Transverse colon (tissue), 4 donors: ENCODE measurements around the gene AOPEP. TPM values are rescaled to one million over a fixed set of nuclear protein-coding genes. Genes with fewer than 3 reads are reported as not detected.

Source experiments
- DNase-seq: peaks from one replicate; pipeline ENCODE4 v3.0.0-alpha.2; 2019
- H3K27ac ChIP-seq, 4 donors: fragments of 200-600 bp; sonication (generic); 2 replicates each; pipeline ENCODE4 v1.5.1; 2016 to 2018; ENCODE audit warnings: inconsistent platforms in 4 of 4
- H3K27me3 ChIP-seq: fragments of 200-600 bp; sonication (generic); 2 replicates; pipeline ENCODE4 v1.5.1; 2017; ENCODE audit warnings: inconsistent platforms
- H3K36me3 ChIP-seq, 4 donors: fragments of 200-600 bp; sonication (generic); 2 replicates each; pipeline ENCODE4 v1.5.1; 2017 to 2019; ENCODE audit warnings: inconsistent platforms in 4 of 4
- H3K4me1 ChIP-seq, 4 donors: fragments of 200-600 bp; sonication (generic); 2 replicates each; pipeline ENCODE4 v1.5.1; 2017 to 2020; ENCODE audit warnings: inconsistent platforms in 4 of 4
- H3K4me3 ChIP-seq, 4 donors: fragments of 200-600 bp; sonication (generic); 1 replicate in 1 of 4; 2 replicates in 3 of 4; pipeline versions ENCODE4 v1.5.1 to v1.6.1; 2017 to 2019; ENCODE audit warnings: inconsistent platforms in 4 of 4
- H3K9me3 ChIP-seq, 2 donors: fragments of 200-600 bp; sonication (generic); 2 replicates each; pipeline ENCODE4 v1.5.1; 2017 to 2019; ENCODE audit warnings: inconsistent platforms in 2 of 2
- CTCF ChIP-seq, 5 experiments: fragments of 200-600 bp in 3 of 5; fragments of 450-650 bp in 2 of 5; sonication (generic) in 3 of 5; IDR thresholded peaks; 1 replicate in 2 of 5; 2 replicates in 3 of 5; pipeline ENCODE4 v1.5.1; 2016 to 2017; ENCODE audit warnings: antibody characterized with exemption in 5 of 5, inconsistent platforms in 3 of 5, mild to moderate bottlenecking in 2 of 5, moderate library complexity in 1 of 5
- EP300 ChIP-seq: sonication (generic); formaldehyde crosslinking; IDR thresholded peaks from one replicate; pipeline ENCODE4 v1.6.1; 2017; ENCODE audit warnings: antibody characterized with exemption, low read depth
- POLR2A ChIP-seq: fragments of 450-650 bp; IDR thresholded peaks from one replicate; pipeline ENCODE4 v1.6.1; 2016; ENCODE audit warnings: antibody characterized with exemption, mild to moderate bottlenecking, moderate library complexity
- POLR2AphosphoS5 ChIP-seq, 3 donors: sonication (generic); formaldehyde crosslinking; IDR thresholded peaks; one replicate each; pipeline ENCODE4 v1.6.1; 2016; ENCODE audit warnings: antibody characterized with exemption in 3 of 3
- WGBS, 2 donors: methylation state at CpG; one replicate each; pipeline ENCODE4 v1.1.5; 2018; ENCODE audit warnings: low coverage in 1 of 2; 5-methylcytosine and 5-hydroxymethylcytosine counted together
- in situ Hi-C, 4 donors: fragments of 200-750 bp; cut with MboI; loops; one replicate each; pipeline versions ENCODE4 v1.15.0 to v1.15.1; 2017; ENCODE audit warnings: low sequenced_read_pairs in 3 of 4, low pct_ligation_motif_present in 1 of 4, low pct_unique_long_range_greater_than_20kb in 1 of 4
- intact Hi-C: fragments of 100-400 bp; cut with DNase I; formaldehyde crosslinking; loops from one replicate; pipeline ENCODE4 v1.15.1; 2023; ENCODE audit warnings: low total_unique reads
- total RNA-seq, 4 donors: library from RNA; depleted of rRNA; stranded (reverse); fragments of >200 nt; gene quantifications; one replicate each; pipeline ENCODE4 v1.1.0, GENCODE V29; 2016

Gene AOPEP
- total RNA-seq, 4 donors from 2014 or later: 53.0 to 129 (median 92.7) TPM

DNA sequence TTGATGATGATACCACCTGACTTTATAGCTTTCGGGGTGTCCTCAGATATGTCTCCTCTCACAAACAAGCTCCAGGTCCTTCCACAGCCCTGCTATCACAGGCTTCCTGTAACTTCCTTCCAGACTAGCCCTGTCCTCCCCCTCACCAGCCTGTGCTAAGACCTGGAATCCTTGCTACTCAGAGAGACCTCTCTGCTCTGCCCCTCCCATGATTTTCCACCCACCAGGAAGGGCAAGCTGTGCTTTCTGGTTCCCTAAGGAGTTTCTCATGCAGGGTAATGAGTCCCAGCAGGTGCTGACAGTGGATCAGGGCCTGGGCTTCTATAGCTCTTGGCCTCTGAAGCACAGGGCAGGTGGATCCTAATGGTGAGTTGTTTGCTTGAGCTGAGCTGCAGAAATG, 86.9 kb downstream of the AOPEP start:
- Histone ChIP-seq H3K9me3 (no peaks in the 10 kb centered on the region), H3K4me3 (no peak overlapping the region), H3K36me3 (no peaks in the 10 kb centered on the region), H3K27me3 (no peaks in the 10 kb centered on the region), H3K27ac (no peak overlapping the region), H3K4me1 (peaks cover 0 to 2% (median 0%) of the 10 kb centered on the region in 4 donors)
- no peak for DNase-seq
- intact Hi-C loops: no loop called here
- WGBS, 2 donors: 95% methylated on average over 1 of the region's 1 CpG; no CpG with 5 or more reads in 1 of the 2 donors
- TF ChIP-seq CTCF (IDR thresholded peaks at IDR 0.05): no peak
- no peak for TF ChIP-seq POLR2A
- TF ChIP-seq POLR2AphosphoS5 (IDR thresholded peaks at IDR 0.05): no peak
- no peak for TF ChIP-seq EP300
- in situ Hi-C loops: no loop called here

DNA sequence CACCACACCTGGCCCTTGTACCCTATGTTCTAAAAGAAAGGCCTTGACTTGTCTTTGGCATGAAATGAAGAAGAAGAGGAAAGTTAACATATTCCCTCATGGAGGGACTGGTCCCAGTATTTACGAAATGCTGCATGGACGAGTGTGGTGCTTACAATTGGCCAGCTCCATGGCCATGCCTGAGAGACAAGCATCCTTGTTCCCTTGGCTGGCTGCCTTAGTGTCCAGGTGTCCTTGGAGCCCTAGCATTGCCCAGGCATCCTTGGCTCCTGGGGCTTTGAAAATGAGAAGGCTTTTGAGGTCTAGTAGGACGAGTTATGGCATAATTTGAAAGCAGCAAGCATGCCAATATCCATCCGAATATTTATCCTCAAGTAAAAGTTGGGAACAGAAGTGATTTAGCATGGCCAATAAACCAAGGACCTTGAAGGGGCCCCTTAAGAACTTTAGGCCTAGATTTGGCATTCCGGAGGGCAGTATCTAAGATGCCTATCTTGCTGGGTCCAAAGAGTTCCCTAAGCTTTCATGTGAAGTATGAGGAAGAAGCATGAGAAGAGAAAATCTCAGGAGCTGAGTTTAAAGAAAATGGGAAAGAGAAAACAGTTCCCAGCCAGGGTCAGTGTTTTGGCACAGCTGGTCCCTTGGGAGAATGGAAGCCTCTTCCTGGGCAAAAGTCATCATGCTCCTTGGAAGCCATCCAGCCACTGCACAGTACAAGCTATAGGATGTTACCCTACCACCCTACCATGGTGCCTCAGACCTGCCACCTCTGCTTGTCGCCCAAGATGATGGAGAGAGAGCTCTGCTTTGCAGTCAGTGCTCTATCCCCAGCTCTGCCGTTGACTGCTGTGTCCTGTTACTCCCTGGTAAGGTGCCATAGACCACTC, 91.0 kb downstream of the AOPEP start:
- TF ChIP-seq POLR2AphosphoS5 (IDR thresholded peaks at IDR 0.05): no peak
- Histone ChIP-seq H3K27ac (no peak overlapping the region), H3K36me3 (no peaks in the 10 kb centered on the region), H3K4me3 (no peak overlapping the region), H3K27me3 (no peaks in the 10 kb centered on the region), H3K4me1 (peaks cover 0 to 9% (median 2%) of the 10 kb centered on the region in 4 donors), H3K9me3 (no peaks in the 10 kb centered on the region)
- 95% methylated on average over 6 of the region's 7 CpGs; no CpG with 5 or more reads in 1 of the 2 donors for WGBS, 2 donors
- intact Hi-C loops: no loop called here
- in situ Hi-C loops: no loop called here
- no peak for DNase-seq

- Histone ChIP-seq H3K27ac (no peak overlapping the region), H3K9me3 (no peaks in the 10 kb centered on the region), H3K36me3 (no peaks in the 10 kb centered on the region), H3K27me3 (no peaks in the 10 kb centered on the region), H3K4me1 (peaks cover 0 to 10% (median 2%) of the 10 kb centered on the region in 4 donors), H3K4me3 (no peak overlapping the region)
- intact Hi-C loops: no loop called here
- in situ Hi-C loops: no loop called here
- TF ChIP-seq CTCF (IDR thresholded peaks at IDR 0.05) (no peak), POLR2AphosphoS5 (IDR thresholded peaks at IDR 0.05) (no peak), EP300 (no peak), POLR2A (no peak)
- no peak for DNase-seq
- WGBS, 2 donors: 93 to 100% methylated on average over 1 to 2 of the region's 2 CpGs
Measured at GRCh38 chr9:94818178-94818541, 91.7 kb downstream of the AOPEP start.

DNA sequence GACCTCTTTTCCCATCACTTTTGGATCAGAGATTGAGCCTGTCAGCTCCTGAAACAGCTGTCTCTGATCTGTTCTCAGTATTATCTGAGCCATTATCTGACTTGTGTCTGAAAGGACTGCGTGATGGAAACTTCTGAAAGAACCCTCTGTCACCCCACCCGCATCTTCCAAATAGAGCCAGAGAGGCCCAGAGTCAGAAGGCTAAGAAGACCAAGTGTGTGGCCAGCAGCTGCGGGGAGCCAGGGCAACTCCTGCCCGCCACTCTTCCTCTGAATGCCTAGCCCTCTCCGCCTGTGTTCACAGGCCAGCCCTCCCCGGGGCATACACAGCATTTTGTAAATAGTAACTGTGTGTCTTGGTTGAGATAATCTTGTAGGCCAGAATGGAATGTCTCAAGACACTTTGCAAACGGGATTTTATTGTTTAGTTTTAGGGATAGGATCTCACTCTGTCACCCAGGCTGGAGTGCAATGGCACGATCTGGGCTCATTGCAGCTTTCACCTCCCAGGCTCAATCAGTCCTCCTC, 92.7 kb downstream of the AOPEP start:
- peaks cover 0 to 13% (median 2%) of the 10 kb centered on the region in 4 donors for H3K4me1 ChIP-seq
- TF ChIP-seq EP300 (no peak), POLR2AphosphoS5 (IDR thresholded peaks at IDR 0.05) (no peak), CTCF (IDR thresholded peaks at IDR 0.05) (no peak), POLR2A (no peak)
- no peak overlapping the region for H3K4me3 ChIP-seq
- no peak for DNase-seq
- intact Hi-C loops (no loop called here), in situ Hi-C loops (no loop called here)
- H3K27me3 ChIP-seq: no peaks in the 10 kb centered on the region
- no peaks in the 10 kb centered on the region for H3K36me3 ChIP-seq
- H3K9me3 ChIP-seq: no peaks in the 10 kb centered on the region
- 74 to 85% methylated on average over 2 to 8 of the region's 8 CpGs for WGBS, 2 donors
- peak overlapping the region; percentile 19 to 59 (median 32) for H3K27ac ChIP-seq
